Smooth muscle cell (in vitro differentiated cells): ENCODE measurements around the gene FLYWCH1. TPM values are rescaled to one million over a fixed set of nuclear protein-coding genes. Genes with fewer than 3 reads are reported as not detected.

Experiments used
- DNase-seq: peaks from one replicate; lab custom pipeline; 2025; ENCODE audit not compliant: unreplicated experiment; lab: John Stamatoyannopoulos, UW
- H2AFZ ChIP-seq: fragments of 200-600 bp; sonication (generic); 2 replicates; pipeline ENCODE4 v1.6.0; 2016; ENCODE audit warnings: antibody characterized with exemption, low read depth, mild to moderate bottlenecking
- H3F3A ChIP-seq: fragments of 200-600 bp; sonication (generic); 2 replicates; pipeline ENCODE4 v1.6.0; 2017; ENCODE audit warnings: antibody characterized with exemption, low read depth
- H3K27ac ChIP-seq: fragments of 200-600 bp; sonication (generic); 2 replicates; pipeline ENCODE4 v1.5.1; 2016; ENCODE audit warnings: low read depth, mild to moderate bottlenecking
- H3K27me3 ChIP-seq: fragments of 200-600 bp; sonication (generic); 2 replicates; pipeline ENCODE4 v1.6.1; 2016; ENCODE audit warnings: low read depth, mild to moderate bottlenecking
- H3K36me3 ChIP-seq: fragments of 200-600 bp; sonication (generic); 2 replicates; pipeline ENCODE4 v1.5.1; 2016; ENCODE audit warnings: low read depth
- H3K4me1 ChIP-seq: fragments of 200-600 bp; sonication (generic); 2 replicates; pipeline ENCODE4 v1.5.1; 2016; ENCODE audit warnings: low read depth
- H3K4me2 ChIP-seq: fragments of 200-600 bp; sonication (generic); 2 replicates; pipeline ENCODE4 v1.6.0; 2016; ENCODE audit warnings: mild to moderate bottlenecking
- H3K4me3 ChIP-seq: fragments of 200-600 bp; sonication (generic); 2 replicates; pipeline ENCODE4 v1.5.1; 2016; ENCODE audit warnings: mild to moderate bottlenecking
- H3K79me2 ChIP-seq: fragments of 200-600 bp; sonication (generic); 2 replicates; pipeline ENCODE4 v1.6.0; 2016; ENCODE audit warnings: low read depth, mild to moderate bottlenecking
- H3K9ac ChIP-seq: fragments of 200-600 bp; sonication (generic); 2 replicates; pipeline ENCODE4 v1.6.0; 2016; ENCODE audit warnings: low read depth
- H3K9me3 ChIP-seq: fragments of 200-600 bp; sonication (generic); replicated peaks from 2 replicates; pipeline ENCODE4 v1.5.1; 2016; ENCODE audit warnings: low read depth
- H4K20me1 ChIP-seq: fragments of 200-600 bp; sonication (generic); 2 replicates; pipeline ENCODE4 v1.6.0; 2016; ENCODE audit warnings: low read depth
- CTCF ChIP-seq: fragments of 200-600 bp; sonication (generic); IDR thresholded peaks from 2 replicates; pipeline ENCODE4 v1.5.1; 2017; ENCODE audit warnings: borderline replicate concordance, mild to moderate bottlenecking, antibody characterized with exemption; ENCODE audit not compliant: insufficient read depth, poor library complexity, severe bottlenecking
- WGBS: methylation state at CpG from one replicate; pipeline ENCODE4 v1.1.7; 2016; ENCODE audit warnings: low lambda C conversion rate; 5-methylcytosine and 5-hydroxymethylcytosine counted together
- polyA plus RNA-seq: library from polyadenylated mRNA; unstranded; fragments of >200 nt; fragmentation: Nextera tagmentation; extraction: Ambion mirVana; gene quantifications from 2 replicates; pipeline ENCODE4 v1.2.1, GENCODE V29; 2016
- total RNA-seq: library from RNA; depleted of rRNA; stranded (reverse); fragments of >200 nt; gene quantifications from 2 replicates; pipeline ENCODE4 v1.2.3, GENCODE V29; 2014

Gene FLYWCH1
- total and polyA plus RNA-seq, 2 experiments from 2014 or later, result 13.5 to 26.0 TPM

GRCh38 chr16:2898831-2899563, 12.7 kb upstream of the FLYWCH1 start:
- Histone ChIP-seq H3K9me3 (no peaks in the 10 kb centered on the region), H2AFZ (no peak overlapping the region), H3K4me3 (no peak overlapping the region), H3F3A (peaks cover 5% of the 10 kb centered on the region), H3K4me2 (no peak overlapping the region), H3K4me1 (peaks cover 3% of the 10 kb centered on the region), H3K27me3 (no peaks in the 10 kb centered on the region), H3K79me2 (no peaks in the 10 kb centered on the region), H3K36me3 (no peaks in the 10 kb centered on the region), H4K20me1 (peaks cover 22% of the 10 kb centered on the region), H3K9ac (no peak overlapping the region), H3K27ac (no peak overlapping the region)
- no peak for TF ChIP-seq CTCF
- no peak for DNase-seq
- 96% methylated on average over 10 of the region's 10 CpGs for whole genome bisulfite sequencing

GRCh38 chr16:2899564-2900072, 12.1 kb upstream of the FLYWCH1 start:
- Histone ChIP-seq H3K79me2 (no peaks in the 10 kb centered on the region), H2AFZ (no peak overlapping the region), H3F3A (peaks cover 5% of the 10 kb centered on the region), H3K9ac (no peak overlapping the region), H3K9me3 (no peaks in the 10 kb centered on the region), H3K4me1 (peaks cover 3% of the 10 kb centered on the region), H4K20me1 (peaks cover 16% of the 10 kb centered on the region), H3K27me3 (no peaks in the 10 kb centered on the region), H3K4me3 (no peak overlapping the region), H3K27ac (no peak overlapping the region), H3K4me2 (no peak overlapping the region), H3K36me3 (no peaks in the 10 kb centered on the region)
- WGBS, result 95% methylated on average over 13 of the region's 13 CpGs
- TF ChIP-seq CTCF, result no peak
- no peak for DNase-seq

- H3K9ac ChIP-seq, result no peak overlapping the region
- no peak for DNase-seq
- no peaks in the 10 kb centered on the region for H3K36me3 ChIP-seq
- peaks cover 7% of the 10 kb centered on the region for H4K20me1 ChIP-seq
- H3K4me1 ChIP-seq, result peaks cover 3% of the 10 kb centered on the region
- H3K4me3 ChIP-seq, result no peak overlapping the region
- no peak overlapping the region for H2AFZ ChIP-seq
- no peak for TF ChIP-seq CTCF
- H3K27ac ChIP-seq, result no peak overlapping the region
- H3K9me3 ChIP-seq, result no peaks in the 10 kb centered on the region
- H3K27me3 ChIP-seq, result no peaks in the 10 kb centered on the region
- WGBS, result 95% methylated on average over 15 of the region's 15 CpGs
- no peaks in the 10 kb centered on the region for H3K79me2 ChIP-seq
- H3K4me2 ChIP-seq, result no peak overlapping the region
- H3F3A ChIP-seq, result peaks cover 5% of the 10 kb centered on the region
Measured at GRCh38 chr16:2900526-2901075, 11.1 kb upstream of the FLYWCH1 start.
